Right renal cortex interstitium (tissue), 3 donors: ENCODE measurements around the gene SMAD9. TPM values are rescaled to one million over a fixed set of nuclear protein-coding genes. Genes with fewer than 3 reads are reported as not detected.
A peak's percentile ranks its signal among the peaks of the same experiment; 100 is the strongest.

ENCODE experiments used
- DNase-seq, 3 donors: peaks; one replicate each; pipeline ENCODE4 v3.0.0-alpha.2; 2013; ENCODE audit warnings: low read depth in 3 of 3, low spot score in 2 of 3
- polyA plus RNA-seq, 3 donors: library from polyadenylated mRNA; unstranded; fragments of 120-200 nt; gene quantifications; one replicate each; pipeline ENCODE4 v1.2.1, GENCODE V29; 2013; ENCODE audit not compliant: insufficient read length in 3 of 3

The SMAD9 gene
- polyA plus RNA-seq, result 10 to 100 TPM; 29.3 to 32.4 (median 30.6) TPM

GRCh38 chr13:36919833-36920615 lies at the start of gene SMAD9:
TSS of gene SMAD9 (minus strand) at chr13:36920238. CDS start at chr13:36879689, 40,549 bp downstream.
- peak in 1 of 3 donors; percentile 45 for DNase-seq

DNA sequence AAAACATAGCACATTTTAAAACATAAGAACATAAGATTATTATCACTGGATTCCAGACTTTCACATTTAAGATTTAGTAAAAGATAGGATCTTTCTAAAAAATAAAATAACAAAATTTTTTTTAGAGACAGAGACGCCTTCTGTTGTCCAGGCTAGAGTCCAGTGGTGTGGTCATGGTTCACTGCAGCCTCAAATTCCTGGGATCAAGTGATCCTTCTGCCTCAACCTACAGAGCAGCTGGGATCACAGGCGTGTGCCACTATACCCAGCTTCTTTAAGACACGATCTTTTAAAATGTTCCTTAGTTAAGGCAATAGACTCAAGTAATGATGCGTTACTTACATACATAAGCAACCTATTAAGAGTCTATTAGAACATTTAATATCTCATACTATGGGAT lies 46.4 kb upstream of the SMAD9 start:
- no peak for DNase-seq

- DNase-seq, result no peak
These were observed 45.7 kb upstream of the SMAD9 start for GRCh38 chr13:36965767-36966166.

GRCh38 chr13:36959456-36960116 lies 39.5 kb upstream of the SMAD9 start:
- DNase-seq, result no peak

GRCh38 chr13:36954542-36954941 lies 34.5 kb upstream of the SMAD9 start:
- no peak for DNase-seq

- DNase-seq, result no peak
These were observed 30.9 kb upstream of the SMAD9 start for GRCh38 chr13:36950920-36951319.

DNA sequence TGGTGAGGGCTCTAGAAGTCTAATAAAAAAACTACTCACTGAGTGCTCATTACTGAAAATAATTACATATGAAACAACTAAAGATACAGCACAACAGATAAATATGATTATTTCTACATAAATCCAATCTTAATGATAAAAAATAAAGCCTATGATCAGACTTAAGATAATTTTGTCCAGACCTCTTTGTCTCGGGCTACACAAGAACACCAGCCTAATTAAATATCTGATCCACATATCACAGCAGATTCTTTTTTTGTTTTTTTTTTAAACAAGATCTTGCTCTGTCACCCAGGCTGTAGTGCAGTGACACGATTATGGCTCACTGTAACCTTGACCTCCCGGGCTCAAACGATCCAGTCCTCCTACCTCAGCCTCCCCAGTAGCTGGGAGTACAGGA lies 30.3 kb upstream of the SMAD9 start:
- DNase-seq, result no peak

- DNase-seq, result no peak
These were observed 25.0 kb upstream of the SMAD9 start for GRCh38 chr13:36945078-36945477.

- no peak for DNase-seq
These were observed 5.6 kb upstream of the SMAD9 start for GRCh38 chr13:36925603-36926002.

GRCh38 chr13:36924001-36924400 lies 4.0 kb upstream of the SMAD9 start:
- DNase-seq, result no peak

DNA sequence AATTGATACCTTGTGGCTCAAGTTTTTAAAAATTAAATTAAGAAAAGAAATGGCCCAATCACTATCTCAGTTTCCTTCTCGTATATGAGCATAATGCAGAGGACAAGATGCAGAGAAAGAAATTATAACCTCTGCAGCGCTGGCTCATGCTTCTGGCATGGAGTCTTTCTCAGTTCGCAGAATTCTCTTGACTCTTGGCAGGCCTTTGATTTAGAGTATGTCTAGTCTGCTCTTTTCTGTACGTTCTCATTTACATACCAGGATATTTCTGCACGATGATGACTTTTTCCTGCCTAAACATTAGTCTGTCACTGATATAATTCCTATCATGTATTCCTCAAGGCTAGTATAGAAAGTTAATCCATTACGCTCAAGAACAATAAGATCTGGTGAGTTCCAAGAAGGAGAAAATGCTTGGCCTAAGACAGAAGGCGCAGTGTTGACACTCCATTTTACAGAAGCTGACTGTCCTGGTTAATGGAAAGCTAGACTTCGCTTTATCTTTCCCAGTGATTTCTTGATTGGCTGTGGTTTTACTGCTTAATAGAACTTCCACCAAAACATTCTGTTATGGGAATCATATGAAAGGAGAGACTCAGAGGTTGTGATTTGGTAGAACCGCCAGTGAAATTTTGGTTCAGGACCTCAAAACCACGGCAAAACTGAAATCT lies 1.7 kb upstream of the SMAD9 start:
- no peak for DNase-seq

DNA sequence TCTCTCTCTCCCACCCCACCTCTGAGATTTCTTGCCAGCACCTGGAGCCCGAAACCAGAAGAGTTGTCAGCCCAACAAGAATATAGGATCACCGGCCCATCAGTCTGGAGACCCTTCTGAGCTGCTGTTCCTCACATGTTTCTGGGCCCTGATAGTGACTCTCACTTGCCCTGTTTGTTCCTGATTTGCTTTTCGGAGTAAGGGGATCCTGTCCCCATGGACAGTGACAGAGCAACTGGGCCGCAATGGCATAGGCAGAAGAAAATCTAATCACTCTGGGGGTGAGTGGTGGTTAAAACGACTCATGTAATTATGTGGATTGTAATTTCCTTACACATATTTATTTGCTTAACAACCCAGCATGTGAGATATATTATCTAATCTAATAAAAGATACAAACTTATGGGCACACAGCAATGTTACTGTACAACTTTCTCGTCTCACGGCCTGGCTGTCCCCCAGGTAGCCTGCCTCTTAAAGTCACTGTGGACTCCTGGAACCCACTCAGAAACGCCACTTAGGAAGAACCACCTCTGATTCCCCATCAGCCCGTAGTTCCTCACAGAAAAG lies 663 bp upstream of the SMAD9 start:
- DNase-seq, result peak in 1 of 3 donors; percentile 27

- peak in 2 of 3 donors; percentile 18 to 56 for DNase-seq
These were observed 736 bp downstream of the SMAD9 start for GRCh38 chr13:36919171-36919832.

- DNase-seq, result peak in 2 of 3 donors; percentile 31 to 47
These were observed 1.5 kb downstream of the SMAD9 start for GRCh38 chr13:36918246-36919131.

DNA sequence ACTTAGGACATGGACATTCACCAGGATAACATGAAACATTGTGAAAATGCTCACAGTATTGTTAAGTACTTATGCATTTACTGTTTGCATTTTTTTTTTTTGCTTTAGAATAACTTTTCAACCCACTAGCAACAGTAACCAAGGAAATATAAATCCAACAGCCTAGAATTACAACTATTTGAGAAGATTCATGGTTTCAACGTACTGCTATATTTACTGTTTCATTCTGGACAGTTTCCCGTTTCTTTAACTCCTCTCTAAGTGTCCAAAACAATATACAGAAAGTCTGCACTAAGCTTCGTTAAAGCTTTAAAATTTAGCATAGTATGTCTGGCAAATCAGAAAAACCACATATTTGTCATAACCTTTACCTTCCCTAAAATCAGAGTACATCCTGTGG lies 2.7 kb downstream of the SMAD9 start:
- DNase-seq, result peak in 2 of 3 donors; percentile 25 to 41

DNA sequence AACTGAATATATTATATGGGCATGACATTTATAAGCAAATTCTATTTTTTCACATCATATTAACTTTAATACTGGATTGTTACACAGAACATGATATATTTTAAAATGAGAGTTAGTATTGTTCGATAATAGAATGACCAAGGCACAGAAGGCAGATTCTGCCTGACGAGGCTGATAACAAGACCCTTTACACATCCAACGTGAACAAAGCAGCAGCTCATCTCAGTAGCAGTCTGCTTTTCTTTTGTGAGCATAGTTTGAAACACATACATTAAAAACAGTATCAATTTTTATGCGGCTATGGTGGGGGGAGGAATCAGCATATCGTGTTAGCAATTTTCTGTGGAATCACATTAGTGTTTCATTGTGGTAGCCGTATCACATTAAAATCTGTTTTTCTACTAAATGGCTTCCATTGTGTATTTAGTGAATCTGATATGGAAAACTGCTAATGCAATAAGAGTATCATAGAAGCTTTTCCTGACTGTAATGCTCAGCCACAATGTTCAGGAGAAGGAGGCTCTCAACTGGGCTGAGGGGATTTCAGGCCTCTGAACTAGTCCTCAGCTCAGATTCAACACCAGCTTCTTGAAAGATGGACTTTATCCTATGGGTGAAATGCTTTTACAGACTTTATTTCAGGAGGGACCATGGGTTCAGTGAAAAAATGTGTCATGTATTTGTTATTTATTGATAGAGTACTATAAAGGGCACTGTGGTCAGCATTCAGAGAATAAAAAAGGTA lies 4.0 kb downstream of the SMAD9 start:
- DNase-seq, result no peak

- DNase-seq, result no peak
These were observed 4.9 kb downstream of the SMAD9 start for GRCh38 chr13:36915106-36915505.

GRCh38 chr13:36914648-36915047 lies 5.4 kb downstream of the SMAD9 start:
- DNase-seq, result no peak

DNA sequence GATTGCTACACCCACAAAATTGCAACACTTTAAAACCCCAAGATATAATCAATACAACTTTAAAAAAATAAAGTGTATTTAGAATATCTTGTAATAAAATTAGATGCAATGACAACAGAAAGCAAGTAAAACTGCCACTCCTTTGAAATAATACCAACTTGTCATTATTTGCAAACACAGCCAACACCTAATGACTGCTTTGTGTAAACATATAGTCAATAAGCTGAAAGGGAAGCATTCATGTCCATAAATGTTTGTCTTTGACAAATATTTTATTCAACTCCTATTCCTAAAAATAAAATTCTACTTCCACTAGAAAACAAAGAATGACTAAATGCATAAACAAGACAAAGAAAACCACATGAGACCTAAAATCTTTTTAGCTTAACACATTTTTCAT lies 6.6 kb downstream of the SMAD9 start:
- no peak for DNase-seq
